ENCODE data around the gene SLC2A5. TPM values are rescaled to one million over a fixed set of nuclear protein-coding genes. Genes with fewer than 3 reads are reported as not detected.
A peak's percentile ranks its signal among the peaks of the same experiment; 100 is the strongest.

SLC2A5 gene
- total RNA-seq, 1 donor from 2014 or later = 3.6 TPM

GRCh38 chr1:8989821-8990220, 79.6 kb downstream of the SLC2A5 start:
- no peaks in the 10 kb centered on the region for H3K36me3 Mint-ChIP-seq (ENCODE audit: low read depth)
- TF ChIP-seq, protein P1, sequence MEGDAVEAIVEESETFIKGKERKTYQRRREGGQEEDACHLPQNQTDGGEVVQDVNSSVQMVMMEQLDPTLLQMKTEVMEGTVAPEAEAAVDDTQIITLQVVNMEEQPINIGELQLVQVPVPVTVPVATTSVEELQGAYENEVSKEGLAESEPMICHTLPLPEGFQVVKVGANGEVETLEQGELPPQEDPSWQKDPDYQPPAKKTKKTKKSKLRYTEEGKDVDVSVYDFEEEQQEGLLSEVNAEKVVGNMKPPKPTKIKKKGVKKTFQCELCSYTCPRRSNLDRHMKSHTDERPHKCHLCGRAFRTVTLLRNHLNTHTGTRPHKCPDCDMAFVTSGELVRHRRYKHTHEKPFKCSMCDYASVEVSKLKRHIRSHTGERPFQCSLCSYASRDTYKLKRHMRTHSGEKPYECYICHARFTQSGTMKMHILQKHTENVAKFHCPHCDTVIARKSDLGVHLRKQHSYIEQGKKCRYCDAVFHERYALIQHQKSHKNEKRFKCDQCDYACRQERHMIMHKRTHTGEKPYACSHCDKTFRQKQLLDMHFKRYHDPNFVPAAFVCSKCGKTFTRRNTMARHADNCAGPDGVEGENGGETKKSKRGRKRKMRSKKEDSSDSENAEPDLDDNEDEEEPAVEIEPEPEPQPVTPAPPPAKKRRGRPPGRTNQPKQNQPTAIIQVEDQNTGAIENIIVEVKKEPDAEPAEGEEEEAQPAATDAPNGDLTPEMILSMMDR (IDR thresholded peaks at IDR 0.05) = no peak
- peaks cover 3% of the 10 kb centered on the region for H3K9me3 Mint-ChIP-seq
- ATAC-seq (ENCODE audit: low read depth) (no peak), DNase-seq (no peak)
- no peak overlapping the region for H3K4me3 Mint-ChIP-seq
- peaks cover 11% of the 10 kb centered on the region for H3K27me3 Mint-ChIP-seq
- POLR2A ChIA-PET = interaction anchor here (0.8 kb wide), 1 partner anchor 26 kb away, joined by 3 read pairs; no protein-coding TSS in a partner anchor
- H3K27ac Mint-ChIP-seq = no peak overlapping the region
- intact Hi-C loops (cut with micrococcal nuclease) = no loop called here
- CTCF ChIA-PET = interaction anchor here (0.8 to 3.6 kb wide), 7 partner anchors 15 to 132 kb away, joined by 3 to 16 read pairs (median 3); no protein-coding TSS in a partner anchor
- H3K4me1 Mint-ChIP-seq = peaks cover 10% of the 10 kb centered on the region

DNA sequence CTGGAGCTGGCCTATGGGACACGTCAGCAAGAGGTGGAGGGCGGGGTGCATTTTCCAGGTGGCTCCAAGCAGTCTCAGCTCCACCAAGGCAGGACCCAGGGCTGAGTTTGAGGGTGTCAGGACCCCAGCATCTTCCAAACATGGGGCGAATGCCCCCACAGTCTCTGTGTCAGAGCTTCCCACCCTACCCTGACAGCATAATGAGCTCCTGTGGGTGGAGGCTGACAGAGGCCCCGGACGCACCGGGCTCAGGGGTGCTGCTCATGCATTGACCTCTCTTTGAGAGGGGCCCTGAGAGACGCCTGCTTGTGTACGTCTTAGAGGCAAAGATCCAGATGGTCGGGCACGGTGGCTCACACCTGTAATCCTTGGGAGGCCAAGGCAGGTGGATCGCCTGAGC, 80.4 kb downstream of the SLC2A5 start:
- intact Hi-C loops (cut with micrococcal nuclease) = no loop called here
- Mint-ChIP-seq H3K27ac (no peak overlapping the region), H3K9me3 (peaks cover 3% of the 10 kb centered on the region), H3K4me1 (peaks cover 10% of the 10 kb centered on the region), H3K36me3 (ENCODE audit: low read depth) (no peaks in the 10 kb centered on the region), H3K27me3 (peaks cover 11% of the 10 kb centered on the region), H3K4me3 (no peak overlapping the region)
- ATAC-seq (ENCODE audit: low read depth) (no peak), DNase-seq (no peak)
- POLR2A ChIA-PET = no interaction called here
- CTCF ChIA-PET = interaction anchor here (0.8 to 3.6 kb wide), 9 partner anchors 16 to 131 kb away, joined by 3 to 16 read pairs (median 3); no protein-coding TSS in a partner anchor
- TF ChIP-seq, protein P1 (IDR thresholded peaks at IDR 0.05) = no peak

- Mint-ChIP-seq H3K4me3 (no peak overlapping the region), H3K9me3 (peaks cover 3% of the 10 kb centered on the region), H3K27ac (no peak overlapping the region), H3K4me1 (peaks cover 10% of the 10 kb centered on the region), H3K36me3 (ENCODE audit: low read depth) (no peaks in the 10 kb centered on the region), H3K27me3 (peaks cover 11% of the 10 kb centered on the region)
- CTCF ChIA-PET = interaction anchor here (0.9 to 3.6 kb wide), 6 partner anchors 16 to 130 kb away, joined by 3 to 16 read pairs (median 6); no protein-coding TSS in a partner anchor
- POLR2A ChIA-PET = no interaction called here
- intact Hi-C loops (cut with micrococcal nuclease) = loop anchor here (1.0 kb wide), 2 partner anchors 70 to 129 kb away; no protein-coding TSS in a partner anchor
- DNase-seq (no peak), ATAC-seq (ENCODE audit: low read depth) (no peak)
- TF ChIP-seq, protein P1 (IDR thresholded peaks at IDR 0.05) = no peak
Observed at GRCh38 chr1:8988618-8988967, 80.8 kb downstream of the SLC2A5 start.

GRCh38 chr1:8987881-8988617, 81.4 kb downstream of the SLC2A5 start:
- DNase-seq (peak; percentile 59), ATAC-seq (ENCODE audit: low read depth) (peak; percentile 91)
- intact Hi-C loops (cut with micrococcal nuclease) = loop anchor here (1.0 kb wide), 2 partner anchors 70 to 129 kb away; no protein-coding TSS in a partner anchor
- H3K4me1 Mint-ChIP-seq = peaks cover 10% of the 10 kb centered on the region
- CTCF ChIA-PET = interaction anchor here (0.9 to 3.6 kb wide), 9 partner anchors 17 to 129 kb away, joined by 3 to 16 read pairs (median 6); no protein-coding TSS in a partner anchor
- peaks cover 11% of the 10 kb centered on the region for H3K27me3 Mint-ChIP-seq
- no peak overlapping the region for H3K27ac Mint-ChIP-seq
- H3K36me3 Mint-ChIP-seq (ENCODE audit: low read depth) = no peaks in the 10 kb centered on the region
- no peak overlapping the region for H3K4me3 Mint-ChIP-seq
- TF ChIP-seq, protein P1 (IDR thresholded peaks at IDR 0.05) = peak; percentile 83
- peaks cover 3% of the 10 kb centered on the region for H3K9me3 Mint-ChIP-seq
- POLR2A ChIA-PET = no interaction called here

GRCh38 chr1:8986814-8987190, 82.6 kb downstream of the SLC2A5 start:
- TF ChIP-seq, protein P1 (IDR thresholded peaks at IDR 0.05) = no peak
- H3K4me3 Mint-ChIP-seq = no peak overlapping the region
- H3K4me1 Mint-ChIP-seq = peaks cover 10% of the 10 kb centered on the region
- no peak for DNase-seq
- H3K27me3 Mint-ChIP-seq = peaks cover 11% of the 10 kb centered on the region
- ChIA-PET POLR2A (interaction anchor here (0.7 kb wide), 1 partner anchor 20 kb away, joined by 4 read pairs; no protein-coding TSS in a partner anchor), CTCF (interaction anchor here (1.1 to 3.6 kb wide), 7 partner anchors 16 to 246 kb away, joined by 3 to 16 read pairs (median 7); no protein-coding TSS in a partner anchor)
- H3K36me3 Mint-ChIP-seq (ENCODE audit: low read depth) = no peaks in the 10 kb centered on the region
- no peak for ATAC-seq (ENCODE audit: low read depth)
- intact Hi-C loops (cut with micrococcal nuclease) = no loop called here
- no peaks in the 10 kb centered on the region for H3K9me3 Mint-ChIP-seq
- H3K27ac Mint-ChIP-seq = no peak overlapping the region

All from activated B cell treated with CpG ODN at 0.5 μM for 24 hours (primary cell).